Activated CD4-positive, alpha-beta T cell treated with anti-CD3 and anti-CD28 coated beads, Interleukin-2, amount 10 ng/mL, durations not matched to agents 24 days and 14 days (primary cell): ENCODE data around the gene MRPS34. TPM values are rescaled to one million over a fixed set of nuclear protein-coding genes. Genes with fewer than 3 reads are reported as not detected.

Source experiments
- total RNA-seq: library from RNA; stranded (reverse); gene quantifications from 2 replicates; pipeline ENCODE4 v1.2.3, GENCODE V29; 2022

MRPS34 gene
- total RNA-seq, 1 donor from 2014 or later, result 201 TPM

Other genes with a start within 250 kb of the MRPS34 start
- 19.9 and 20.8 TPM in 2 replicates for gene TMEM204, start 239.5 kb downstream of the MRPS34 start, total RNA-seq
- gene IFT140, start 161.1 kb downstream of the MRPS34 start, total RNA-seq, result 9.8 and 11.6 TPM in 2 replicates
- gene CRAMP1, start 160.8 kb downstream of the MRPS34 start, total RNA-seq, result 34.9 and 36.7 TPM in 2 replicates
- gene JPT2, start 94.9 kb downstream of the MRPS34 start, total RNA-seq, result 119 and 120 TPM in 2 replicates
- gene MAPK8IP3, start 66.9 kb downstream of the MRPS34 start, total RNA-seq, result 78.2 and 80.2 TPM in 2 replicates
- 46.3 and 50.0 TPM in 2 replicates for gene NME3, start 1.6 kb downstream of the MRPS34 start, total RNA-seq
- 28.2 and 30.0 TPM in 2 replicates for gene EME2, start 324 bp downstream of the MRPS34 start, total RNA-seq
- 24.6 and 24.9 TPM in 2 replicates for gene SPSB3, start 9.4 kb upstream of the MRPS34 start, total RNA-seq
- gene NUBP2, start 9.8 kb upstream of the MRPS34 start, total RNA-seq, result 77.4 and 81.1 TPM in 2 replicates
- gene IGFALS, start 20.6 kb upstream of the MRPS34 start, total RNA-seq, result 0.12 TPM in 1 of 2 replicates, not detected in the other
- gene HAGH, start 53.7 kb upstream of the MRPS34 start, total RNA-seq, result 50.3 and 57.7 TPM in 2 replicates
- gene FAHD1, start 54.1 kb upstream of the MRPS34 start, total RNA-seq, result 20.2 and 21.7 TPM in 2 replicates
- gene MEIOB, start 99.0 kb upstream of the MRPS34 start, total RNA-seq, result not detected in 2 replicates
- not detected in 2 replicates for gene HS3ST6, start 145.3 kb upstream of the MRPS34 start, total RNA-seq
- 22.8 and 23.0 TPM in 2 replicates for gene MSRB1, start 170.1 kb upstream of the MRPS34 start, total RNA-seq
- 1.0 TPM in 1 of 2 replicates, not detected in the other for gene RPL3L, start 181.6 kb upstream of the MRPS34 start, total RNA-seq
- 136 and 141 TPM in 2 replicates for gene NDUFB10, start 186.4 kb upstream of the MRPS34 start, total RNA-seq
- 3,359 and 3,401 TPM in 2 replicates for gene RPS2, start 191.7 kb upstream of the MRPS34 start, total RNA-seq
- gene RNF151, start 193.7 kb upstream of the MRPS34 start, total RNA-seq, result 0.57 TPM in 1 of 2 replicates, not detected in the other
- 81.4 and 87.5 TPM in 2 replicates for gene TBL3, start 198.9 kb upstream of the MRPS34 start, total RNA-seq
- 0.56 TPM in 1 of 2 replicates, not detected in the other for gene NOXO1, start 208.3 kb upstream of the MRPS34 start, total RNA-seq
- 41.6 and 42.8 TPM in 2 replicates for gene GFER, start 211.1 kb upstream of the MRPS34 start, total RNA-seq
- gene SYNGR3, start 216.8 kb upstream of the MRPS34 start, total RNA-seq, result 18.1 and 20.2 TPM in 2 replicates
- 93.9 and 99.0 TPM in 2 replicates for gene ZNF598, start 236.7 kb upstream of the MRPS34 start, total RNA-seq
- 6.9 and 7.0 TPM in 2 replicates for gene NPW, start 246.7 kb upstream of the MRPS34 start, total RNA-seq